Gastroesophageal sphincter (tissue), 3 donors: ENCODE measurements around the gene TEKTIP1.

Experiments used
- CTCF ChIP-seq, 4 experiments: fragments of 200-600 bp in 2 of 4; fragments of 450-650 bp in 2 of 4; sonication (generic) in 1 of 4; IDR thresholded peaks; one replicate each; pipeline ENCODE4 v1.5.1; 2017 to 2019; ENCODE audit warnings: antibody characterized with exemption in 4 of 4, mild to moderate bottlenecking in 2 of 4, moderate library complexity in 2 of 4
- POLR2AphosphoS5 ChIP-seq: sonication (generic); formaldehyde crosslinking; IDR thresholded peaks from one replicate; pipeline ENCODE4 v1.6.1; 2017; ENCODE audit warnings: antibody characterized with exemption

- TF ChIP-seq CTCF (IDR thresholded peaks at IDR 0.05) (no peak), POLR2AphosphoS5 (no peak)
Observed at GRCh38 chr19:3515891-3516422, 23.0 kb upstream of the TEKTIP1 start.
